Midbrain (tissue), 1 donor: ENCODE results near the gene CHRNA3.
"Not testable (repeated sequence)": the region's sequence is repeated elsewhere in the genome, so short reads cannot be mapped to it uniquely, and the experiment has no call there.

Experiments
- DNase-seq: peaks from one replicate; lab custom pipeline; 2025; lab: John Stamatoyannopoulos, UW

The CHRNA3 gene

GRCh38 chr15:78617516-78617915 lies 3.3 kb downstream of the CHRNA3 start:
- no peak for DNase-seq

GRCh38 chr15:78617076-78617475 lies 3.7 kb downstream of the CHRNA3 start:
- no peak for DNase-seq

GRCh38 chr15:78616506-78616905 lies 4.3 kb downstream of the CHRNA3 start:
- no peak for DNase-seq

- no peak for DNase-seq
Measured at GRCh38 chr15:78615151-78615589, 5.6 kb downstream of the CHRNA3 start.

- DNase-seq = no peak
Measured at GRCh38 chr15:78614021-78614420, 6.8 kb downstream of the CHRNA3 start.

- DNase-seq = not testable (repeated sequence)
Measured at GRCh38 chr15:78609551-78609950, 11.2 kb downstream of the CHRNA3 start.

- no peak for DNase-seq
Measured at GRCh38 chr15:78605680-78606079, 15.1 kb downstream of the CHRNA3 start.

GRCh38 chr15:78605201-78605600 lies 15.6 kb downstream of the CHRNA3 start:
- no peak for DNase-seq

GRCh38 chr15:78604420-78604819 lies 16.4 kb downstream of the CHRNA3 start:
- DNase-seq = no peak

GRCh38 chr15:78603467-78603866 lies 17.3 kb downstream of the CHRNA3 start:
- no peak for DNase-seq

GRCh38 chr15:78599189-78599588 lies 21.6 kb downstream of the CHRNA3 start:
- DNase-seq = no peak

- DNase-seq = no peak
Measured at GRCh38 chr15:78598348-78598747, 22.4 kb downstream of the CHRNA3 start.

- no peak for DNase-seq
Measured at GRCh38 chr15:78597583-78597982, 23.2 kb downstream of the CHRNA3 start.

- no peak for DNase-seq
Measured at GRCh38 chr15:78574944-78575343, 45.9 kb downstream of the CHRNA3 start.

GRCh38 chr15:78573416-78573815 lies 47.4 kb downstream of the CHRNA3 start:
- DNase-seq = no peak

GRCh38 chr15:78571382-78571781 lies 49.4 kb downstream of the CHRNA3 start:
- DNase-seq = no peak

- DNase-seq = no peak
Measured at GRCh38 chr15:78570710-78571109, 50.1 kb downstream of the CHRNA3 start.

- DNase-seq = no peak
Measured at GRCh38 chr15:78567531-78567930, 53.3 kb downstream of the CHRNA3 start.

GRCh38 chr15:78565951-78566774 lies 54.6 kb downstream of the CHRNA3 start:
- no peak for DNase-seq

- no peak for DNase-seq
Measured at GRCh38 chr15:78565097-78565950, 55.5 kb downstream of the CHRNA3 start, which contains the start of gene CHRNA5. Gene CHRNA5 (plus strand): TSS chr15:78565520. CDS start chr15:78565720, 200 bp downstream.

- no peak for DNase-seq
Measured at GRCh38 chr15:78564743-78565096, 56.1 kb downstream of the CHRNA3 start.

GRCh38 chr15:78563092-78563491 lies 57.7 kb downstream of the CHRNA3 start:
- DNase-seq = no peak

- DNase-seq = no peak
Measured at GRCh38 chr15:78561490-78561889, 59.3 kb downstream of the CHRNA3 start.
